ENCODE results near the gene PARD6G.

Gene PARD6G

DNA sequence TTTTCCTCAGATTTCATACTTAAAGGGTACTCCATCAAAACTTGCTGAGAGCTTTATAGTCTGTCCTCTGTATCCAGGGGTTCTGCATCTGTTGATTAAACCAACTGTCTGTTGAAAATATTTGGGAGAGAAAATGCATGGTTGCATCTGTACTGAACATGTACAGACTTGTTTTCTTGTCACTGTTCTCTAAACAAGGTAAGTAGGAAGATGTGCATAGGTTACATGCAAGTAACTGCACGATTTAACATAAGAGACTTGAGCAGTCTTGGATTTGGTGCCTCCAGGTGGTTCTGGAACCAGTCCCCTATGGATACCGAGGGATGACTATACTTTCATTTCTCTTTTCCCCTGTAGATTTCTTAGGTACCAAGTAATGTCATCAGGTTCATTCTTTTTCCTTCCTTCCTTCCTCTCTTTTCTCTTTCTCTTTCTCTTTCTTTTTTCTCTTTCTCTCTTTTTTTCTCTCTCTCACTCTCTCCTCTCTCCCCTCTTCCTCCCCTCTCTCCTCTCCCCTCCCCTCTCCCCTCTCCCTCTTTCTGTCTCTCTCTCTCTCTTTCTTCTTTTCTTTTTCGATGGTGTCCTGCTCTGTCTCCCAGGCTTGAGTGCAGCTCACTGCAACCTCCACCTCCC is 115.0 kb downstream of the PARD6G start:
- H3K27me3 Mint-ChIP-seq: no peaks in the 10 kb centered on the region
- peaks cover 29% of the 10 kb centered on the region for H3K4me1 Mint-ChIP-seq
- DNase-seq: no peak
- H3K27ac Mint-ChIP-seq: peak overlapping the region; percentile 39
- H3K36me3 Mint-ChIP-seq: peaks cover 45% of the 10 kb centered on the region
- peaks cover under 1% of the 10 kb centered on the region for H3K9me3 Mint-ChIP-seq
- H3K4me3 Mint-ChIP-seq: no peak overlapping the region
- CTCF ChIA-PET: interaction anchor here (1.3 kb wide), 2 partner anchors 11 to 26 kb away, joined by 3 to 4 read pairs; no protein-coding TSS in a partner anchor

DNA sequence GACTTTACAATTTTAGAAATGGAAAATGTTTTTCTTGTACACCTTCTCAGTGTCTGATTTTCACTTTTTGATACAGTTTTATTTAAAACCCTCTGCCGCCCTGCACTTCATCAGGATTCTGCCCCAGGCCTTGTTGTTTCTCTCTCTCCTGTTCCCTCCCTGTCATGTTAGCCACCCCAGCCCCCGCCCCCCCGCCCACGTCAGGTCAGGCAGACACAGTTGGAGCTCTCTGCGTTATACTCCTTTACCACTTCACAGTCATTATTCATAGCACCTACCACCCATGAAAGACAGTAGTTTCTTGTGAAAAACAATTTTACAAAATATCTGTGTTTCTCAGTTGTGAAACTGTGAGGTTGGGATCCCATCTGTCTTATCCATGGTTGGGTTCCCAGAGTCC is 116.8 kb downstream of the PARD6G start:
- Mint-ChIP-seq H3K27me3 (no peaks in the 10 kb centered on the region), H3K36me3 (peaks cover 41% of the 10 kb centered on the region), H3K9me3 (peaks cover 2% of the 10 kb centered on the region), H3K4me3 (no peak overlapping the region), H3K4me1 (peaks cover 39% of the 10 kb centered on the region), H3K27ac (no peak overlapping the region)
- DNase-seq: no peak
- CTCF ChIA-PET: interaction anchor here (1.3 kb wide), 1 partner anchor 13 kb away, joined by 3 read pairs; no protein-coding TSS in a partner anchor

DNA sequence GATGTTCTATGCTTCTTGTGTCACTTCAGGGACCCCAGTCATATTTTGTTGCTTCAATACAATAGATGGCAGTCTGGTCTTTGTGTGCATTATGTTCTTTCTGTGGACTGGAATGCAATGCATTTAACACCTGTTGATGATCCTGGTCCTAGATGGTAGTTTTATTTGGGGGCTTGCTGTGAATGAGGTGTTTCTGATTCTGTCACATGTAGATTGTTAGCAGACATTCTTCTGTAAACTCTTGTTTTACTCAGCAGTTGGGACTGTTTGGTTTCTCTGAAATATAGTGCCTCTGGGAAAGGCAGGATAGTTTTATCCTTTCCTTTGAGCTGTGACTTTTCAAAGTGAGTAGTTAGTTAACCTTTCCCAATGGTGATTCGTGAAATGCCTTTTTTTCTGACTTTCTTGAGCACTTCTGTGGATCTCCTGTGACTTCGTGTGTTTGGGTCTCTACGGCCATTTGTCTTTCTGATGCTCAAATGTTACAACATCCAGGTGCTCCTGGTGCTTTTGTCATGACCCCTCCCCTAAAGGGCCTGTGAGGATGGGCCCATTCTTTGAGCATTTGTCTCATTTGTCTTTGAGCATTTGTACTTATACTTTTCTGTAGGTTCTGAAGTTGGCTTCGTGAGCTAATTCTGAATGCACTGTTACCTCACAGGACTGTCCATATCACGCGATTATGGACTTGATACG is 117.5 kb downstream of the PARD6G start:
- H3K36me3 Mint-ChIP-seq: peaks cover 40% of the 10 kb centered on the region
- H3K4me1 Mint-ChIP-seq: peaks cover 39% of the 10 kb centered on the region
- DNase-seq: no peak
- H3K27me3 Mint-ChIP-seq: no peaks in the 10 kb centered on the region
- peaks cover 2% of the 10 kb centered on the region for H3K9me3 Mint-ChIP-seq
- no peak overlapping the region for H3K4me3 Mint-ChIP-seq
- no peak overlapping the region for H3K27ac Mint-ChIP-seq
- CTCF ChIA-PET: interaction anchor here (1.3 kb wide), 1 partner anchor 12 kb away, joined by 3 read pairs; no protein-coding TSS in a partner anchor

DNA sequence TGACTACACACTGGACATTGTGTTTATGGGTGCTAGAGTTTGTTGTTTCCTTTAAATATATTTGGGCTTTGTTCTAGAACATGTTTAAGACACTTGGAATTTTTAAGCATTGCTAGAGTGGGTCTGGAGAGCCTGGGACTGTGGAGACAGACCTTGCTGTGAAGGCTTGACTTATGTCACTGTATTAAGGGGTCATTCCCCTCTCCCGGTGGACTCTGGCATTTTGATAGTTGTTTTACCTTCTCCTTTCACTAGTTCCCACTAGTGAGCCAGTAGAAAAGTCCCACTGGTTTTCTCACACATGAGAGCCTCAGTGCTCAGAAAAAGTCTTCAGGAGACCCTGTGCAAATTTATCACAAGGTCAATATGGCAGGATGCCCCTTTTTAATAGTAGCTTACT is 119.7 kb downstream of the PARD6G start:
- DNase-seq: no peak
- CTCF ChIA-PET: no interaction called here
- H3K9me3 Mint-ChIP-seq: peaks cover 2% of the 10 kb centered on the region
- H3K4me1 Mint-ChIP-seq: peaks cover 33% of the 10 kb centered on the region
- no peak overlapping the region for H3K27ac Mint-ChIP-seq
- H3K27me3 Mint-ChIP-seq: no peaks in the 10 kb centered on the region
- peaks cover 42% of the 10 kb centered on the region for H3K36me3 Mint-ChIP-seq
- no peak overlapping the region for H3K4me3 Mint-ChIP-seq

DNA sequence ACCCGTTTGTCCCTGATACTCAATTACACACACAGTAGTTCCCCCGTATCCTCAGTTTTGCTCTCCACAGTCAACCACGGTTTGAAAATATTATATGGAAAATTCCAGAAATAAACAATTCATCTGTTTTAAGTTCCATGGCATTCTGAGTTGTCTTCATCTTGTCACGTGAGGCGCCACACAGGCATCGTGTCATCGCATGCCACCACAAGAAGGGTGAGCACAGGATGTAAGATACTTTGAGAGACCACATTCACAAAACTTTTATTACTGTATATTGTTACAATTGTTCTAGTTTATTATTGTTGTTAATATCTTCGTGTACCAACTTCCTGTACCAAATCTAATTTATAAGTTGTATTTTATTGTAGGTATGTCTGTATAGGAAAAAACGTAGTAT is 120.5 kb downstream of the PARD6G start:
- peaks cover 40% of the 10 kb centered on the region for H3K36me3 Mint-ChIP-seq
- H3K4me3 Mint-ChIP-seq: no peak overlapping the region
- CTCF ChIA-PET: no interaction called here
- H3K27ac Mint-ChIP-seq: peak overlapping the region; percentile 12
- H3K27me3 Mint-ChIP-seq: no peaks in the 10 kb centered on the region
- H3K9me3 Mint-ChIP-seq: peaks cover 2% of the 10 kb centered on the region
- H3K4me1 Mint-ChIP-seq: peaks cover 25% of the 10 kb centered on the region
- no peak for DNase-seq

DNA sequence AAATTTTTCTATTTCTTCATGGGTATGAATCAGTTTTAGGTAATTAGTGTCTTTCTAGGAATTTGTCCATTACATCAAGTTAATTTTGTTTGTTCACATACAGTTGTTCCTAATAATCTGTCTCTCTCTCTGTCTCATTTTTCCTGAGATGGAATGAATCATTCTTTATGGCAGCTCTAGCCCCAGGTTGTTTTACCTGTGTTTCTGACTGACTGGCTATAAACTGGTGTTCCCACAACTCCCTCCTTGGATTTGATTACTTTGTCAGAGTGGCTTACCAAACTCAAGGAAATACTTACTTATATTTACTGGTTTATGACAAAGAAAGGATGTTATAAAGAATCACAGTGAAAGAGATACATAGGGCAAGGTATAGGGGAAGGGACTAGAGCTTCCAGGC is 123.2 kb downstream of the PARD6G start:
- Mint-ChIP-seq H3K9me3 (peaks cover 2% of the 10 kb centered on the region), H3K4me1 (peaks cover 18% of the 10 kb centered on the region), H3K4me3 (no peak overlapping the region), H3K36me3 (peaks cover 49% of the 10 kb centered on the region), H3K27ac (no peak overlapping the region), H3K27me3 (no peaks in the 10 kb centered on the region)
- DNase-seq: no peak
- CTCF ChIA-PET: no interaction called here

DNA sequence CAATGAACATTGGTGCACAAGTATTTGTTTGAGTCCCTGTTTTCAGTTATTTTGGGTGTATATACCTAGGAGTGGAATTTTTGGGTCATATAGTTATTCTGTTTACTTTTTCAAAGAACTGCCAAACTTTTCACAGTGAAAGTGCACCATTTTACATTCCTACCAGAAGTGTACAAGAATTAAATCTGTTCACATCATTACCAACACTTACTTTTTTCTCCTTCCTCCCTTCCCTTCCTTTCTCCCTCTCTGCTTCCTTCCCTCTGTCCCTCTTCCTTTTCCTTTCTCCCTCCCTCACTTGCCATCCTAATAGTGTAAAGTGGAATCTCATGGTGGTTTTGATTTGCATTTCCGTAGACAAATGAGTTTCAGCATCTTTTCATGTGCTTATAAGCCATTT is 126.4 kb downstream of the PARD6G start:
- DNase-seq: no peak
- Mint-ChIP-seq H3K27me3 (no peaks in the 10 kb centered on the region), H3K4me3 (no peak overlapping the region), H3K4me1 (peaks cover 2% of the 10 kb centered on the region), H3K9me3 (no peaks in the 10 kb centered on the region), H3K36me3 (peaks cover 50% of the 10 kb centered on the region), H3K27ac (no peak overlapping the region)
- CTCF ChIA-PET: no interaction called here

DNA sequence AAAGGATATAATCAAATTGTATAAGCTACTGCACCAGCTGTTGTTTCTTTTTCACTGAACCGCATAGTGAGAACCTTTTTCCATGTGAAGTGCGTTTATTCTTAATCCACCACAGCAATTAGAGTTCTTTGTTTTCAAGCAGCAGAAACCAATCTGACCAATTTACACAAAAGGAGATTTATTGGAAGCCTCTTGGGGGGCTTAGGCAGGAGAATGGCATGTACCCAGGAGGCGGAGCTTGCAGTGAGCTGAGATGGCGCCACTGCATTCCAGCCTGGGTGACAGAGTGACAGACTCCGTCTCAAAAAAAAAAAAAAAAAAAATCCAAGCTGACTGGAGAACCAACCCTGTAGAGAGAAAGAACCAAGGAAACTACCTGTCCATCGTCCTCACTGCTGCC is 128.2 kb downstream of the PARD6G start:
- Mint-ChIP-seq H3K36me3 (peaks cover 46% of the 10 kb centered on the region), H3K9me3 (no peaks in the 10 kb centered on the region), H3K4me1 (peaks cover 2% of the 10 kb centered on the region), H3K27ac (no peak overlapping the region), H3K27me3 (no peaks in the 10 kb centered on the region), H3K4me3 (no peak overlapping the region)
- DNase-seq: no peak
- CTCF ChIA-PET: no interaction called here

DNA sequence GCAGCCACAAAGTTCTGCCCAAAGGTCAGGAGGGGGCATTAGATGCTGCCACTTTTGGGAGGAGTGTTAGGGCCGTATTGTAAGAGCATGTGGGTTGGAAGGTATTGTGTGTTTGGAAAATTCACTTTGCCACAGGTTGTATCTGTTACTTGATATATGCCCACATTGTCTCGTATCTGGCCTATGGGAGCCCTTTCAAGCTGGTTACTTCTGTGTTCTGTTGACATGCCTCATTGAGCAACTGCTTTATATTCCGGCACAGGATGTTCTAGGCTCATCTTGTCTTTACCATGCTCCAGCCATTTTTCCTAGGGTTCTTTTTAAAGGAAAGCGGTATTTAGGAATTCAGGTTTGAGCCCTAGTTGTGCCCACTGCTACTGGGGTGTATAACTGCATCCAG is 132.3 kb downstream of the PARD6G start:
- CTCF ChIA-PET: no interaction called here
- no peak overlapping the region for H3K4me3 Mint-ChIP-seq
- H3K4me1 Mint-ChIP-seq: peaks cover 20% of the 10 kb centered on the region

DNA sequence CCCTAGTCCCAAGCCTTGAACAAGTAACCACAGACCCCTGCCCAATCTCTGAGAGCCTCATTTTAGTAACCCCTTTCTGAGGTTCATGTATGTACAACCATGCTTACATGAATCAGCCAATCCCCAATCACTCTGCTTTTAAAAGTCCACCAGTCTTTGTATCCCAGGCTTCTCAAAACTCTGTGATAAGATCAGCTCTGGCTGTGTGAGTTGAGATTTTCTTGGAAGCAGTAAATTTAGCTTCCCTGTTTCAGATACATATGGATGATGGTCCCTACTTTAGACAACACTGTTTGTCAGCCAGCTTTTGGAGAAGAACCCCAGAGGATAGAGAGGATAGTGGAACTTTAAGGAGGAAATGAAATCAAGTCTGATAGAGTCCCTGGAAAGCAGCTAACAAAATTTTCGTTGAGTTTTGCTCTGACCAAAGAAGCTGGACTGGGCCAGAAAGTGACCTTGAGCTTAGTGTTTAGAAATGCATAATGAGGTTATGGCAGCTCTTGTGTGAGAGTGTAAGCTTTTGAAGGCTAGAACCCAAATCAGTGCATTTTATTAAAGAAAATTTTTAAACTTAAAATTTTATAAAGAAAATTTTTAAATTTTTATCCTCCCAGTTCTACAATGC is 134.6 kb downstream of the PARD6G start:
- Mint-ChIP-seq H3K36me3 (peaks cover 19% of the 10 kb centered on the region), H3K27ac (no peak overlapping the region), H3K27me3 (no peaks in the 10 kb centered on the region), H3K9me3 (no peaks in the 10 kb centered on the region), H3K4me1 (peaks cover 25% of the 10 kb centered on the region), H3K4me3 (no peak overlapping the region)
- no peak for DNase-seq
- CTCF ChIA-PET: no interaction called here

More for the DNA sequence above, 132.3 kb downstream of the PARD6G start:
- Mint-ChIP-seq H3K27ac (no peak overlapping the region), H3K27me3 (no peaks in the 10 kb centered on the region), H3K36me3 (peaks cover 34% of the 10 kb centered on the region), H3K9me3 (no peaks in the 10 kb centered on the region)
- DNase-seq: no peak

DNA sequence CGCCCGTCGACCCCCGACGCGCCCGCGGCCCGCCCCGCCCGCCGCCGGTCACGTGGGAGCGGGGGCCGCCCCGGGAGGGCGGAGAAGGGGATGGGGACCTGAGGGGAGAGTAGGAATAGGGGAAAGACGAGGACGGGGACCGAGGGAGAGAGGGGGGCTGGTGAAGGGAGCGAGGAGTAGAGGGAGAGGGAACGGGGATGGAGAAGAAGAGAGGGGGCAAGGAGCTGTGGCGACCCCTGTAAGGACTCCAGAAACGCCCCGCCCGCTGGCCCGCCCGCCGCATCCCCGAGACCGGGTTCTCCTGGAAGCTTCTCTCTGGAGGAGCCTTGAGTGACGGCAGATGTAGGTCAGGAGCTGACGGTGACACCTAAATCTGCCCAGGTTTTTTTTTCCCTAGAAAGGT is 137.6 kb downstream of the PARD6G start:
- Mint-ChIP-seq H3K36me3 (peaks cover 11% of the 10 kb centered on the region), H3K4me3 (peak overlapping the region; percentile 74), H3K27ac (peak overlapping the region; percentile 84), H3K4me1 (peaks cover 23% of the 10 kb centered on the region), H3K9me3 (no peaks in the 10 kb centered on the region), H3K27me3 (peaks cover 5% of the 10 kb centered on the region)
- CTCF ChIA-PET: interaction anchor here (1.1 kb wide), 1 partner anchor 127 kb away, joined by 4 read pairs; no protein-coding TSS in a partner anchor
- DNase-seq: peak; percentile 59

DNA sequence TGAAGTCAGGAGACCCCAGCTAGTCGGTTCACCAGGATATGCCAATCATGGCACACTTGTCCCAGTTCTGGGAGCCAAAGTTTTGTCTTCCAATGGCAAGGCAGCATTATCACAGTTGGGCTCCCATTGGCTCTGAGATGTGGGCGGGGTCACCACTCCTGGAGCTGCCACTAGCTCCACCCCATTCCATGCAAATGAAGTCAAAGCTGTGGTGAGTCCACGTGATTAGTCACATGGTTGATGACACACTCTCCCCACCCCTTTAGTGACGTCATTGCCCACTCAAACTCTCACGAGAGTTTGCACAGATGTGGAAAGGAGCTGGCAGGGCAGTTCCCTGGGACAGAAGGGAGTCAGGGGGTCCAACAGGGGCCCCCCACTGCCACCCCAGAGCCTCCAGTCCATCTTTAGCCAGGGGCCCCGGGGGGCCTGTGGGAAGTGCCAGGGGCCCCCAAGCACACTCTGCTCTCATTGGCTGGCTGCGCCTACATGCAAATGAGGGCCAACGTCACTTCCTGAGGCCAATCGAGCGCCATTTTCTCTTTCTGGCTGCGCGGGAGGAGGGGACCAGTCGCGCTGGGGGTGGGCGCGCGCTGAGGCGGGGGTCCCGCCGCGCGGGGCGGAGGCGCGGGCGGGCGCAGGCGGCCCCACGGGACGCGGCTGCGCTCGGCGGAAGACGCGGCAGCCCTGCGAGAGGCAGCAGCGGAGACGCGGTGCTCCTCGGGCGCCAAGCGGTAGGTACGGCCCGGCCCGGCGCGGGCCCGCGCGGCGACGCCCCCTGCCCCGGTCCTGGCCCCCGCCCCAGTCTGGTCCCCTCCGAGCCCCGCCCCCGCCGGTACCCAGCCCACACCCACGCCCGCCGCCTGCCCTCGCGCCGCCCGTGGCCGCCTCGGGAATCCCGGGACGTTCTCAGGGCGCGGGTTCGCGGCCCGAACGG is 138.3 kb downstream of the PARD6G start, which contains the start of gene ADNP2:
ADNP2 (plus strand) TSS at position 524 of the 937 bp plus-strand sequence. CDS start 8,281 bp downstream, outside the sequence.
- peaks cover 11% of the 10 kb centered on the region for H3K36me3 Mint-ChIP-seq
- peak within 1 kb of the TSS; percentile 77 for H3K4me3 Mint-ChIP-seq
- CTCF ChIA-PET: interaction anchor here (1.1 kb wide), 1 partner anchor 49 kb away, joined by 4 read pairs; no protein-coding TSS in a partner anchor
- peaks cover 23% of the 10 kb centered on the region for H3K4me1 Mint-ChIP-seq
- DNase-seq: peak; percentile 91
- peaks cover 12% of the 10 kb centered on the region for H3K27me3 Mint-ChIP-seq
- no peaks in the 10 kb centered on the region for H3K9me3 Mint-ChIP-seq
- H3K27ac Mint-ChIP-seq: peak within 1 kb of the TSS; percentile 89

DNA sequence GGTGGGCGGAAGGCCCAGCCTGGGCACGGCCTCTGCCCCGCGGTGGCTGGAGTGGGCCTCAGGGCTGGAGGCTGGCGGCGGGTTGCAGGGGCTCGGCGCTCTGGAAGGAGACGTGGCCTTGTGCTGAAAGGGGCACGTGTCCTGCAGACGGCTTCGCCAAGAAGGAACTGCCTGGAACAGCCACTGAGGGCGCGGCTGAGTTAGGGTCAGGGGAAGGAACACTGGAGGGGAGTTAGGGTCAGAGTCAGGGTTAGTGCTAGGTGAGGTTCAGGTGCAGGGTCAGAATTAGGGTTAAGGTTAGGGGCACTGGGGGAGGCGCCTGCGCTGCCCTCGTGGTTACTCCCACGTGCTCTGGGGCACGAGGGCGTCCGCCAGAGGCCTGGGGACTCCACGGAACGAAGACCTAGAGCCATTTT is 139.2 kb downstream of the PARD6G start:
- H3K4me3 Mint-ChIP-seq: peak overlapping the region; percentile 77
- no peaks in the 10 kb centered on the region for H3K9me3 Mint-ChIP-seq
- CTCF ChIA-PET: interaction anchor here (1.1 kb wide), 1 partner anchor 50 kb away, joined by 4 read pairs; no protein-coding TSS in a partner anchor
- H3K4me1 Mint-ChIP-seq: peaks cover 20% of the 10 kb centered on the region
- H3K27ac Mint-ChIP-seq: peak overlapping the region; percentile 72
- peaks cover 8% of the 10 kb centered on the region for H3K36me3 Mint-ChIP-seq
- peaks cover 14% of the 10 kb centered on the region for H3K27me3 Mint-ChIP-seq
- DNase-seq: no peak

DNA sequence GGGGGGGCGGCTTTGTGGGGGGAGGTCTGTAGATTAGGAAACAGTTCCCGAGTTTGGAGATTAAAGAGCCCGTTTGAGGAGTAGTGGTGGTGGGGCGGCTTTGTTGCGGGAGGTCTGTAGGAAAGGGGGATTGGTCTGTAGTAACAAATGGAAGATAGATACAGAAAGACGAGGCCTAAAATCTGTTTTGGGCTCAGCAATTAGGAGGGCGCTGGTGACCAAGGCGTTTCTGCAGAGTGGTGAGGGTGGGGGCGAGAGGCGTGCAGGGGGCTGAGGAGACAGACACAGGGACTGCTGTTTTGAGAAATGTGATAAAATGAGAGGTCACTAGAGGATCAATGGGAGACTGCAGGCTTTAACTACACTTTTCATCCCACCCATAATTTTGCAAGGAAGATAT is 139.9 kb downstream of the PARD6G start:
- peaks cover 6% of the 10 kb centered on the region for H3K36me3 Mint-ChIP-seq
- peak overlapping the region; percentile 33 for H3K4me3 Mint-ChIP-seq
- H3K9me3 Mint-ChIP-seq: no peaks in the 10 kb centered on the region
- H3K27ac Mint-ChIP-seq: no peak overlapping the region
- H3K4me1 Mint-ChIP-seq: peaks cover 18% of the 10 kb centered on the region
- peaks cover 14% of the 10 kb centered on the region for H3K27me3 Mint-ChIP-seq
- CTCF ChIA-PET: no interaction called here
- no peak for DNase-seq
